Right ventricle myocardium superior (tissue), 1 donor: ENCODE data around the gene IL17RD. TPM values are rescaled to one million over a fixed set of nuclear protein-coding genes. Genes with fewer than 3 reads are reported as not detected.

ENCODE experiments used
- ATAC-seq: fragments of 200-7000 bp; cut with Tn5 transposase; one replicate; pipeline ENCODE4 v1.9.1; 2020; ENCODE audit warnings: mild to moderate bottlenecking; ENCODE audit not compliant: poor library complexity
- DNase-seq: peaks from one replicate; pipeline ENCODE4 v3.0.0-alpha.2; 2020
- intact Hi-C: fragments of 100-400 bp; cut with DNase I; formaldehyde crosslinking; loops from one replicate; pipeline ENCODE4 v1.11.2; 2022
- total RNA-seq: library from RNA; stranded (reverse); fragmentation: NEBNext Ultra II Directional; extraction: Animal tissue kit (Norgen Biotek cat#: 25700); gene quantifications from one replicate; pipeline ENCODE4 v1.2.1, GENCODE V29; 2021
- donor health status: DM: no; HTN: yes; CAD: no; lungs with severe emphysema.

The IL17RD gene
- total RNA-seq, 1 donor from 2014 or later: 5.0 TPM

DNA sequence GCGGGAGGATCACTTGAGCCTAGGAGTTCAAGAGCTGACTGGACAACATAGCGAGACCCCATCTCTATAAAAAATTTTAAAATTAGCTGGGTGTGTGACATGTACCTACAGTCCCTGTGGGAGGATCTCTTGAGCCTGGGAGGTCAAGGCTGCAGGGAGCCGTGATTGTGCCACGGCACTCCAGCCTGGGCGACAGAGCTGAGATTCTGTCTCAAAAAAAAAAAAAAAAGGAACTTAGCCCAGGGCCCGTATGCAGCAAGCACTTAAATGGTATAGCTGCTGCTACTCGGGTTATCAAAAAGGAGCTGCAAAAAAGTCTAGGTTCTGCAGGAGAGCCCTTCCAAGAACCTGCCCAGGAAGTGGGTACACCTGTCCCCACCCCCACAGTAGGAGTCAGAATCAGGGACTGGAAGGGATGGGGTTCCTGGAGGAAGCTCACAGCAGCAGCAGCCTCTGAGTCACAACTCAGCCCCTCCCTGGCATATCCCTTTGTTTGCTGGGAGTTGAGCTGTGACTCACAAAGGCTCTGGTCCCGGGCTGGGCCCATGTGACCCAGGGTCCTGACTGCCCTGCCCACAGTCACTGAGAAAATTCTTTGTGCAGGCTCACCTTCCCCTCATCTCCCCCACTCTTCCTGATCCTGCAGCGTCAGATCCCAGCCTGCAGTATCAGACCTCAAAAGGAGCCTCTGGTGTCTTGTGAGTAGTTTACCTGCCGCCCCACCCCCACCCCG lies 104.9 kb downstream of the IL17RD start, which contains the start of gene SPATA12:
TSS of gene SPATA12 (plus strand) at position 576 of the 733 bp plus-strand sequence. CDS start 13,031 bp downstream, outside the sequence.
- intact Hi-C loops: no loop called here
- ATAC-seq: peak; percentile 76
- peak; percentile 63 for DNase-seq

DNA sequence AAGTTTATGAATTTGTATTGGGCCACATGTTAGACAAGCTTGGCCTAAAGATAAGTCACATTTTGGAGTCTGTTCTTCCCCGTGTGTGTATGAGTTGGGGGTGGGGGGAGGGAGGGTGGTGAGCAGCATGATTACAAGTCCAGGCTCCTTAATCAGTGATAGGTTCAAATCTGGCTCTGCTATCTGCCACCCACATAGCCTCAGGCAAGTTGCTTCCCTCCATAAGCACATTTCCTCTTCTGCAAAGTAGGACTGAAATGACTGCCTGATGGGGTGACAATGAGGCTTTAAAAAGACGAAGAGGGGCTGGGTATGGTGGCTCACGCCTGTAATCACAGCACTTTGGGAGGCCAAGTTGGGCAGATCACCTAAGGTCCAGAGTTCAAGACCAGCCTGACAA lies 105.7 kb downstream of the IL17RD start:
- DNase-seq (no peak), ATAC-seq (no peak)
- intact Hi-C loops: no loop called here

DNA sequence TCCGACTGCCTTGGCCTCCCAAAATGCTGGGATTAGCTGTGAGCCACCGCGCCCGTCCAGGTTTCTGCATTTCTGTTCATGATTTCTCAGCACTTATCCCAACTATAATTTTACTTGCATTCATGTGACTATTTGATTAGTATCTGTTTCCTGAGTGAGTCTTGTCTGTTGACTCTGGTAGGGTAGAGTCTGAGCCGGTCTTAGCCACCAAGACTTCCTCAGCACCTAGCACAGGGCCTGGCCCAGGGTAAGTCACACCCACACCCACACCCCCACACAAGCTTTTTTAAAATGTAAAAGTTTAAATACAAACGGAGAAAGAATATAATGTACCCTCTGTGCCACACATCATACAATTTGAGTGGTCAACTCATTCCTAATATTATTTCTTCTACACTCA lies 107.8 kb downstream of the IL17RD start:
- DNase-seq: no peak
- ATAC-seq: no peak
- intact Hi-C loops: no loop called here

DNA sequence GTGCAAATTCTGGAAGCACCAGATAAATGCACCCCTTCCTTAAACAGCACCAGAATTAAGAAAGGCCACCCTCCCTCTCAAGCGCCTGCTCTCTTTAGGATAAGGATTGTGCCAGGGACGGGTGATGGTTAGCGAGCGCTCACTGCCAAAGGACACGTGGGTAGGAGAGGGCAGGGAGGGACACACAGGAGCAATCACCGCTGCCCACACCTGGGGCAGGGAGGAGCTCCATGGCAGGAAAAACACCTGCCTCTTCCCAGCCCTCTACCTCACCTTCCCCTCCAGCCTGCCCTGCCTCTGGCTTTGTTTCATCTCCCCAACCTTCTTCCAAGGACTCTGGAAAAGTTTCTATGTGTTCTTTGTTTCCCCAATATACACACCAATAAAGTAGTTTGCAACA lies 112.0 kb downstream of the IL17RD start:
- DNase-seq (no peak), ATAC-seq (no peak)
- intact Hi-C loops: no loop called here

DNA sequence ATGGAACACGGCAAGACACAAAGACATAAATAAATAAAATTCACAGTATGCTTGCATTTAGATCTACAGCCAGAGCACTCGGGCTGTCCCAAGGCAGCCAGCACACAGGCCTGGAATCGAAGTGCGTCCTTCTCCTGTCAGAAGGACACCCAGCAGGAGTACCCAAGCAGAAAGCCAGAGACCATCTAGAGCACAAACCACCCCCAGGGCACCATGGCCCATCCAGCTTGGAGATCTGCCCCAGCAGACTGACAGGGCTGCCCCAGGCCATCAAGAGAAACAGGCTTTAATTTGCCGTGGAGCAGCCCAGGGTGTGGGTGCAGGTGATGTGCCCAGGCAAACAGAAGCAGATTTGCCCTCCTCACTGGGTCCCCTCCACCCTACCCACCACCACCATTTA lies 112.5 kb downstream of the IL17RD start:
- ATAC-seq (no peak), DNase-seq (no peak)
- intact Hi-C loops: no loop called here

DNA sequence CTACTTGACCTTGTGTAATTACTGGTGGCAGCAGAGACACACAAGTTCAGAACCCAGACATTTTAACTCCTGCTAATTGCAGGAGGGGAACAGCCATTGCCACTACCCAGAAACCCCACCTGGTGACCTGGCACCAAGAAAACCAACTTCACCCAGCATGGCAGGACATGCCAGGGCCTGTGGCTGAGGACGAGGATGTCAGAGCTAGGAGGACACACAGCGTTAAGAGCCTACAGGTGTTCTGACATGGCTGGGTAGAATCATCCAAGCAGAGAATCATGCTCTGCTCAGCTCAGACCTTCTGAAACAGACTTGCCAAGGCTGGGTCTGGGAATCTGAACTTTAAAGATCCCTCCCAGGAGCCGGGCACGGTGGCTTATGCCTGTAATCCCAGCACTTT lies 116.4 kb downstream of the IL17RD start:
- ATAC-seq (no peak), DNase-seq (no peak)
- intact Hi-C loops: no loop called here

DNA sequence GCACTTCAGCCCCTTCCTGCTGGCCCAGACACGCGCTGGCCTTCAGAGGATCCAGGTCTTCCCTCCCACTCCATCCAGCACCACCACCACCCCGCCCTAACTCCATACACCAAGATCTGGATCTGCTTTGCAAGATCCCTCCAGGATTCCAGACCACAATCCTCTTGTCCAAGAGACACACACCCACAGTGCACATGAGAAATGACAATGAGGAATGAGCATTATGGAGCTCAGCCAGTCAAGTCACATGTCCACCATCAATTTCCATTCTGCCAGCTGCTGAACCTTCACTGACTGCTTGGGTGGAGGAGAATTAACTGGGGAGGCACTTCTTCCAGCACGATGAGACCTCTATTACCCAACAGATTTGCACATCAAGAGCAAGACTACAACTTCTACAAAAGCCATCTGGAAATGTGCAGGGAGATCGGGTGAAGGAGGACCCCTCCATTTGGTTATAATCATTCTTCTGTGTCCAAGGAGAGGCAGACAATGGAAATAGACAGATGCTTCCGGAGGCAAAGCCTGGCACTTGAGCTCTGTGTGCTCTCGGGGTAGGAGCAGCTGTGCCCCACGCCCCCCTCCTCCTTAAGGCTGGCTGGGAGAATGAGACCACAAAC lies 117.0 kb downstream of the IL17RD start:
- intact Hi-C loops: no loop called here
- peak; percentile 65 for ATAC-seq
- no peak for DNase-seq

DNA sequence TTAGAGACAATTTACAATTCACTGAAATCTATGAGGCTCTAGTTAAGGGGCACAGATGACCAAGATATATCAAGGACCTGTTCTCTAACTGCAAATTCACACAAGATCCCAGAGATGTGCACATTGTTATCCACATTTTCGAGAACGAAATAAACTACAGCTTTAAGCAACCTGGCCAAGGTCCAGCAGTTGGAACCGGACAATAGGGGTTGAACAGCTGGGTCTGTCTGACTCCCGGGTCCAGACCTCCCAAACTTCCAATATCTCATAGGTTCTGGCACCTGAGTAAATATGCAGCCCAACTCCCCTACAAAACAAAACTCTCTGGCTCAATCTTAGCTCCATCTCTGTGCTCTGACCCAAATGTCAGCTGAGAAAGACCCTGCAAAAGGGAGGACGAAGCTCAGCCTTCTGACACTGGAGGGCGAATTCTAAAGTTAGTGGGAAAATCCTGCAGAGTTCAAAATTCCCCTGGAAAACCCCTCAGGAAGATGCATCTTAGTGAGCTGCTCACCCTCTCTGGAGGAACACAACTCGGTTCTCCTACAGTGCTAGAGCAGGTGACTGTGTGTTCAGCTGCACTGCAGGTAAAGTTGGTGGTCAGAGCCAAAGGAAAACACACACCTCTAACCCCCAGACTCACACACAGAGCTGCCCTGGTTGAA lies 118.9 kb downstream of the IL17RD start:
- intact Hi-C loops: no loop called here
- DNase-seq (no peak), ATAC-seq (no peak)

DNA sequence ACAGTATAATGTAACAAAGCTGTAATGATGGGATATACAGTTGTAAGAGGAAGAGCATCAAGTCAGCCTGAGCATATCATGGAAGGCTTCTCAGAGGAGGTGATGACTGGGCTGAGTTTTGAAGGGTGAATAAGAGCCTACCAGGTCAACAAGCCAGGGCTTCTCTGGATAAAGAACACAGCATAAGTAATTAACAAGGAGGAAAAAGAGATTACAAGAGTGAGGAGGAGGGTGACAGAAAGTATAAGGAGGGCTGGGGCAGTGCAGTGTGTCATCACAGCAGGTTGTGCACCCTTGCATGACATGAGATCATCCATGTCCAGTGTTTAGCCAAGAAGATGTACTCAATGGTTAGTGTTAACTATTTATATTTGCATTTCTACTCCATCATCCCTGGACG lies 121.6 kb downstream of the IL17RD start:
- ATAC-seq (no peak), DNase-seq (no peak)
- intact Hi-C loops: no loop called here

DNA sequence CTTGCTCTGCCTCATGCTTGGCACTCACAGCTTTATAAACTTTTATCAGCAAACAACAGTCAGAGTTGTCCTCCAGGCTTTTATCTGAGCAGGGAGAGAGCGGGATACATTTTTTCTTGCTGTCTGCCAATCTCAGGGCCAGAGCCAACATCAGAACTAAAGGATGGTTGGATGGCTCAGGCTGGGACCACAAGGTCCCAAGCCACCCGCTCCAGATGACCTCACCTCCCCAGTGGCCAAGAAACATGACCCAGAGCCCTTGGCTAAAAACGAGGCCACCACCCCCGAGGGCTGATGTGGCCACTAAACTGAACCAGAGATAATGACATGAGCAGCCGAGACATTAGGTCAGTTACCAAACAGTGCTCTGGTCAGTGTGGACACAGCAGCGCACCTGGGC lies 123.5 kb downstream of the IL17RD start:
- ATAC-seq: peak; percentile 75
- peak; percentile 40 for DNase-seq

More for the DNA sequence above, 123.5 kb downstream of the IL17RD start:
- intact Hi-C loops: no loop called here

Other genes starting within 250 kb of the IL17RD start
- not detected for gene SPATA12, start 104.7 kb downstream of the IL17RD start, total RNA-seq
- not detected for gene HESX1, start 34.6 kb upstream of the IL17RD start, total RNA-seq
- 42.9 TPM for gene APPL1, start 62.4 kb upstream of the IL17RD start, total RNA-seq
- 13.4 TPM for gene ASB14, start 127.3 kb upstream of the IL17RD start, total RNA-seq